ENCODE data around the gene TEX264.

Gene TEX264

DNA sequence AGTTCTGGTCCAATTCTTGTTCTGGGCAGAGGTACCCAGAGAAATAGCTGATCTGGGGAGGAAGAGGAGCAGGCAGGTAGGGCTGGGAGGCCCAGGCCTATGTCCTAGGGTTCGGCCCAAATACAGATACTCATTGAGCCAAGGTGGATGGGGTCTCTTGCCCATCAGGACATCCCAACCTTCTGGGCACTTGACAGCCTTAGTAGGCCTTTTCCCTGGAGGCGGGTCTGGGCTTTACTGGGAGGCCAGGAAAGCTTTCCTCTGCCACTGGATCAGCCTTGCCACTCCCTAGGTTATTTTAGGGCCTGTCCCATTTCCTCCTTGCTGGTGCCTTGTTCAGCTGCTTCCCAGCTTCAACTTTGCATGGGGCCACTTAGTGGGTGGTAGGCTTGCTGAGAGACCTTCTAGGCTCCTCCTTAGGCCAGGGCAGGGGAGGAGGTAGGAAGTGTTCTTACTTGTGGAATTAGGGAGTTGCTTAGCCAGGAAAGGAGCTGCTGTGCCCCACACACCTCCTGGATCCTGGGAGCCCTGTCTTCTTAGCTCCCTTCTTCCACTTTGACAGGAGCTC lies 9.7 kb downstream of the TEX264 start:
- no peak for FAIRE-seq
- no peak for DNase-seq (ENCODE audit: insufficient read length, low spot score)
- no peak for TF ChIP-seq POLR2A (IDR thresholded peaks at IDR 0.05; ENCODE audit: low read depth, low read length)

DNA sequence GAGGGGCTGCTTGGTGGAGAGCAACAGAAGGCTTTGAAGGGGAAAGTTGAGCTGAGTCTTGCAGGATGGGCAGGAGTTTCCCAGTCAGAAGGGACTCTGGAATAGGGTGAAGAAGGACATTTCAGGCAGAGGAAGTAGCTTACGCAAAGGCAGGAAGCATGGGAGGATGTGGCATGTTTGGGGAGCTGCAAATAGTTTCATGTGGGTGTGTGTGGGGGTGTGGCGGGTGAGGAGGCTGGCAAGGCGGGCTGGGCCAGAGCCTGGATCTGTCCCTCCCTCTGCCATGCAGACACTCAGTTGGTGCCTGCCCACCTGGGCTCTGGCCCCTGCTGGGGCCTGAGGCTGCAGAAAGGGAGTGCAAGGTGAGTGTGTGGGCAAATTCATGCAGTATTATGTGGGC lies 10.4 kb downstream of the TEX264 start:
- FAIRE-seq (no peak), DNase-seq (ENCODE audit: insufficient read length, low spot score) (peak; percentile 66)
- no peak for TF ChIP-seq POLR2A (IDR thresholded peaks at IDR 0.05; ENCODE audit: low read depth, low read length)

DNA sequence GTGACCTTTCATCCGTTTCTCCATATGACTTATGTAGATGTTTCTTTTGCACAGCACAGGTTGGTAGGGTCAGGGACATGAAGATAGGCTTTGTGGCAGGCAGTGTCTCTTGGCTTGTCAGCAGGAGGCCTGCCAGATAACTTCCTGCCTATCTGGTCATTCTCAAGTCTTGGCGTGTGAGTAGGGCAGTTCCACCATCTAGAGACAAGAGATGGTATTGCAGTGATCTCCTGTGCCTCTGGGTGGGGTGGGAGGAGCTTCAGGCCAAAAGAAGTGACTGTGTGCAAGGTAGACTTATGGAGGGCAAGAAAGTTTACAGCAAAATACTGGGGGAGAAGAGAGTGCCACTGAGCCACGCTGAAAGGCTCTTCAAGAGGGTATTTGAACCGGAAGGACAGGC lies 11.0 kb downstream of the TEX264 start:
- FAIRE-seq (peak; percentile 72), DNase-seq (ENCODE audit: insufficient read length, low spot score) (peak; percentile 93)
- no peak for TF ChIP-seq POLR2A (IDR thresholded peaks at IDR 0.05; ENCODE audit: low read depth, low read length)

DNA sequence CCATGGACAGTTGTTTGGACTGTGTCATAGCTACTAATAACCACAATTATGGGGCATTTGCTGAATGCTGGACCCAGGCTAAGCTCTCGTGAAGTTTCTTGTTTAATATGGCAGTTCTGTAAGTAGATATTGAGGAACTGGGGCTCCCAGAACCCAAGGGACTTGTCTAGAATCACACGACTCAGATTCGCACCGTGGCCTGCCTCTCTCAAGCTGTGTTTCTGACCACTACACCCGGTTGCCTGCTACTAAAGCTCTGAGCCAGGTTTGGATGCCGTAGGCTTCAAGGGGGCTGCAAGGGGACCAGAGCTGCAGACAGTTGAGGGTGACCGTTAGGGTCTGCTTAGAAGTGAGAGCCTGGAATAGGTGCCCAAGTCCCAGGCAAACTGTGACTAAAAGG lies 11.5 kb downstream of the TEX264 start:
- DNase-seq (ENCODE audit: insufficient read length, low spot score) (no peak), FAIRE-seq (no peak)
- no peak for TF ChIP-seq POLR2A (IDR thresholded peaks at IDR 0.05; ENCODE audit: low read depth, low read length)

- DNase-seq (ENCODE audit: insufficient read length, low spot score) = no peak
- FAIRE-seq = no peak
- no peak for TF ChIP-seq POLR2A (IDR thresholded peaks at IDR 0.05; ENCODE audit: low read depth, low read length)
Measured at GRCh38 chr3:51683566-51683965, 12.5 kb downstream of the TEX264 start.

DNA sequence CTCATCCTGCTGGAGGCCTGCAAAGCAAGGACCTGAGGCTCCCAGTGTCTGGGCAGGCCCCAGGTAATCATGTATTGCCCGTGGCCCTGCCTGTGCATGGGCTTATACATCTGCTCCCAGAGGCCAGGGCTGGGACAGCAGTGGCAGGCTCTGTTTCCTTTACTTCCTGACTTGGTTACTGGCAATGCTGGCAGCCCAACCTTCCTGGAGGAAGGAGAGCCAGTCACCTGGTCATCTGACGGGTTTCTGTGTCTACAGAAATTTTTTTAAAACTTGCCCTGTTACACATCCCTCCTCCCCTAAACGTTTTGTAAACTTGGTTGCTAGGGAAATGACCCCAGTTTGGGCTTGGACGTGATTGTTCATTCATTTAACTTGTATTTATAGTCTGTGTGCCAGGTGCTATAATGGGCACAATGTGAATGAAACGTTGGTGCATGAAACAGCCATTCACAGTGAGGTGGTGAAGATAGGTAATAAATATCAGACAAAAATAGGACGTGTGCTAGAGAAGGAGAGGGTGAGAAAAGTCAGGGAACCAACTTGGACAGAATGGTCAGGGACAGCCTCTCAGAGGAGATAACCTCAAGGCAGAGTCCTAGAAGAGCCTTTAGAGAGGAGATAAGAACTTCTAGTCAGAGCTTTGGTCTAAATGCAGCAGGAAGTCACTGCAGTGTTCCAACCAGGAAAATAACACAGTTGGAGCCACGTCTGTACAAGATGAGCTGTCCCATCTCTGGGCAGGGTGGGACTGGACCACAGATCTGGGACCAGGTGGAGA lies 14.1 kb downstream of the TEX264 start:
- FAIRE-seq (no peak), DNase-seq (ENCODE audit: insufficient read length, low spot score) (no peak)
- no peak for TF ChIP-seq POLR2A (IDR thresholded peaks at IDR 0.05; ENCODE audit: low read depth, low read length)

GRCh38 chr3:51686056-51686455 lies 15.0 kb downstream of the TEX264 start:
- FAIRE-seq = no peak
- DNase-seq (ENCODE audit: insufficient read length, low spot score) = no peak
- TF ChIP-seq POLR2A (IDR thresholded peaks at IDR 0.05; ENCODE audit: low read depth, low read length) = no peak

DNA sequence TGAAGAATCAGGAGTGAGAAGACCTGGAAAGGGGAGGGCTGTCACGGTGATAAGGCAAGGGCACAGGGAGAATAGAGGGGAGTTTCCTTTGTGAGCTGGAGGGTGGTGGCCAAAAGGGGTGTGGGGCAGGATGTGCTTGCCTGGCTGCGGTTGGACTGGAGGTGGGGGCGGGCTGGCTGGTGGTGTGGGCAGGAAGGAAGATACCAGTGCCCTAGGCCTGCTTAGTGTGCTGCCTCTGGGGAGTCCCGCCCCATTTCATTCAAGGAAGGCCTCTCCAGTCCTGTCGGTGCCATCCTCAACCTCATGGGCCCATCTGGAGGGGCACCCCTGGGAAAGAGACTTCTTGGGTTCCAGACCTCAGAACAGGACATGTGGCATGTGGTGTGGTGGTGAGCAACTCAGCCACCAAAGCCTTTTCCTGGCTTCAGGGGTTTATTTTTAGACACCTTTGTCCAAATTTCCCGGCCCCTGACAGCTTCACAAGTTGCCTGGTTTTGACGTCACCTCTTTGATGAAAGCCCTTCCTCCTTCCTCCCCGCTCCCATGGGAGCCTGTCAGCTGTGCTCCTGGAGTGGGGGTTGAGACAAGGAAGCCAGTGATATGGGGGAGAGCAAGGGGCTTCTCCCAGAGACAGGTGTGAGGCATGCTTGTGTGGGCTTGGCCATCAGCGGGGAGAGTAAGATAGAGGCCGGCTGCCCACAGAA lies 15.6 kb downstream of the TEX264 start:
- TF ChIP-seq POLR2A (IDR thresholded peaks at IDR 0.05; ENCODE audit: low read depth, low read length) = no peak
- DNase-seq (ENCODE audit: insufficient read length, low spot score) (no peak), FAIRE-seq (no peak)

GRCh38 chr3:51687431-51688205 lies 16.6 kb downstream of the TEX264 start:
- FAIRE-seq = no peak
- no peak for TF ChIP-seq POLR2A (IDR thresholded peaks at IDR 0.05; ENCODE audit: low read depth, low read length)
- DNase-seq (ENCODE audit: insufficient read length, low spot score) = no peak

GRCh38 chr3:51688206-51688600 lies 17.2 kb downstream of the TEX264 start:
- FAIRE-seq (no peak), DNase-seq (ENCODE audit: insufficient read length, low spot score) (no peak)
- no peak for TF ChIP-seq POLR2A (IDR thresholded peaks at IDR 0.05; ENCODE audit: low read depth, low read length)

DNA sequence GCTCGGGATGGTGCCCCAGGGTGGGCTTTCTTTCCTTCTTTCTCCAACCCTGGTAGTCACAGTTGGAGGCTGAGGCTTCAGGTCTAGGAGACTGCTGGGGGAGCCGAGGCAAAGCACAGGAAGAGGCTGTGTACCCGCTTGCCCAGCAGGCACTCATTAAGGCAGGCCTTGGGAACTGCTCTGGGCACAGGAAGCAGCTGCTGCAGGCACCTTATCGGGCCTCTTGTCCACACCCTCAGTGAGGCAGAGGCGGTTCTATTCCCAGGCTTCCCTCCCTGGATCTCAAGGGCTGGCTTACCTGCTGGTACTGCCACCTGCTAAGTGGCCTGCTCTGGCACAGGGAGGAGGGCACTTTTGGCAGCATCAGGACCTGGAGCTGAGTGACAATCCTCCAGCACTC lies 20.0 kb downstream of the TEX264 start:
- no peak for DNase-seq (ENCODE audit: insufficient read length, low spot score)
- no peak for FAIRE-seq

GRCh38 chr3:51691949-51692348 lies 20.9 kb downstream of the TEX264 start:
- no peak for FAIRE-seq
- no peak for TF ChIP-seq POLR2A (IDR thresholded peaks at IDR 0.05; ENCODE audit: low read depth, low read length)
- DNase-seq (ENCODE audit: insufficient read length, low spot score) = no peak

More for the DNA sequence above, 20.0 kb downstream of the TEX264 start:
- no peak for TF ChIP-seq POLR2A (IDR thresholded peaks at IDR 0.05; ENCODE audit: low read depth, low read length)

GRCh38 chr3:51692980-51693395 lies 21.9 kb downstream of the TEX264 start:
- no peak for FAIRE-seq
- DNase-seq (ENCODE audit: insufficient read length, low spot score) = no peak
- TF ChIP-seq POLR2A (IDR thresholded peaks at IDR 0.05; ENCODE audit: low read depth, low read length) = no peak

DNA sequence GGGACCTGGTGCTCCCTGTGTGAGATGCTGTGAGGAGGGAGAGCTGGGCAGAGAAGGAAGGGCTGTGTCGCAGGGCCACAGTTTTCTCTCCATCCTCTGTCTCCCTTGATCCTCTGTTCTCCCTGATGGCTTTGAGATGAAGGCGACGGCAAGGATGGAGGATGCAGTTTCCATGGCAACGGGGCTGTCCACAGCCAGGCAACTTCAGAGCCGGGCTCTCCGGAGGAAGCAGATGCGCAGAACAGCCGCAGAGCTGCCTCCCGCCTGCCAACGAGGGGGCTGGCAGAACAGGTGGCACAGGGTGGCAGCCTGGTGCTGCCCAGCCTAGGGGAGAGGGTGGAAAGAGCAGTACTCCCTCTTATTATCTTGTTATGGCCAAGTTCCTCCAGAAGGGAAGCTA lies 25.9 kb downstream of the TEX264 start:
- no peak for TF ChIP-seq POLR2A (IDR thresholded peaks at IDR 0.05; ENCODE audit: low read depth, low read length)
- DNase-seq (ENCODE audit: insufficient read length, low spot score) (no peak), FAIRE-seq (no peak)

Measured in H54 (cell line).